ENCODE data around the gene NRDE2. TPM values are rescaled to one million over a fixed set of nuclear protein-coding genes. Genes with fewer than 3 reads are reported as not detected.

NRDE2 gene
- 10 to 100 TPM; 18.8 to 21.5 TPM for total RNA-seq

- peak; percentile 96 for DNase-seq (ENCODE audit: low spot score)
- Histone ChIP-seq H3K4me3 (peak within 1 kb of the TSS; percentile 59 to 69), H3K27ac (peak within 1 kb of the TSS; percentile 71 to 90), H3K27me3 (replicated peaks; ENCODE audit: insufficient read depth) (no peaks in the 10 kb centered on the region), H3K36me3 (no peaks in the 10 kb centered on the region), H3K4me1 (replicated peaks) (no peaks in the 10 kb centered on the region), H3K9me3 (no peaks in the 10 kb centered on the region)
- TF ChIP-seq CTCF (IDR thresholded peaks at IDR 0.05) (peak in 2 of 4 experiments; percentile 17), POLR2AphosphoS5 (IDR thresholded peaks at IDR 0.05) (peak; percentile 84), POLR2A (IDR thresholded peaks at IDR 0.05) (no peak)
- WGBS, result 5% methylated on average over 46 of the region's 46 CpGs
- intact Hi-C loops (cut with DNase I), result loop anchor here (5.0 kb wide), 3 partner anchors 51 to 74 kb away; partner anchors contain the start of genes CALM1 and PSMC1
These were observed at the start of gene NRDE2 for GRCh38 chr14:90331497-90332270. NRDE2 (minus strand) TSS chr14:90331941; CDS start chr14:90331904, 37 bp downstream.

DNA sequence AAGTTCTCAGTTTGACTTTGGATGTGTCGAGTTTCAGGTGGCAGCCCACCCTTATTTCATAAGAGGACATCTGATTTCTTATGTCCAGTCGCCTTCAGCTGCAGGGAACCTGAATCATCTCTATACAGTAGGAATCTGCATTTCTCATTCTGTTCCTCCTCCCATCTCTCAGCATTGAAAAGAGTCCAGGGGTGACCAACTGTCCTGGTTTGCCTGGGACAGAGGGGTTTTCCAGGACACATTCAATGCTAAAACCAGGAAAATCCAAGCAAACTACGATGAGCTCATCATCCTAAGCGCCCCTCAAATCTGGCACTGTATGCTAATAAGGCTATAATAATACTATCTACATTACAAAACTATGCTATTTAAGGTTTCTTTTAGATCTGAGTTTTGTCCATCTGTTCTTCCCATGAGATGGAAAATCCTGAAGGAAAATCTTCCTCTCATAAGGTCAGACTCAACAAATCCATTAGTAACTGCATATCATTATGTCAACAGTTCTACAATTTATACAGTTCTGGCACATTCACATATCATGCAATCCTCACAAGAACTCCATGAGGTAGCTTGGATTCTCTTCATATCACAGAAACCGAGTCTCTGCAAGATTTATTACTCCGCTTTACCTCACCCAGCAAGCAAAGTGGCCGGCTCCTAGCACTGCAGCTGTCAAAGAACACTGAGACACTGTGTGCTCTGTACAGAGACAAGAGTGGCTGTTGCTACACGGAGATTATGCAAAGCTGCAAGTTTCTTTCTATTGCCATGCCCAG lies 49.5 kb upstream of the NRDE2 start:
- Histone ChIP-seq H3K4me3 (peak overlapping the region in 1 of 2 donors; percentile 63), H3K27ac (peak overlapping the region; percentile 99 to 100), H3K4me1 (replicated peaks) (peaks cover 9% of the 10 kb centered on the region), H3K27me3 (replicated peaks; ENCODE audit: insufficient read depth) (no peaks in the 10 kb centered on the region), H3K9me3 (no peaks in the 10 kb centered on the region), H3K36me3 (no peaks in the 10 kb centered on the region)
- 45% methylated on average over 8 of the region's 8 CpGs for WGBS
- peak; percentile 39 for TF ChIP-seq POLR2AphosphoS5 (IDR thresholded peaks at IDR 0.05)
- TF ChIP-seq CTCF (IDR thresholded peaks at IDR 0.05), result no peak
- no peak for TF ChIP-seq POLR2A (IDR thresholded peaks at IDR 0.05)
- intact Hi-C loops (cut with DNase I), result loop anchor here (5.0 kb wide), 2 partner anchors 49 to 124 kb away; partner anchors contain the start of genes NRDE2 and PSMC1
- peak; percentile 38 for DNase-seq (ENCODE audit: low spot score)

DNA sequence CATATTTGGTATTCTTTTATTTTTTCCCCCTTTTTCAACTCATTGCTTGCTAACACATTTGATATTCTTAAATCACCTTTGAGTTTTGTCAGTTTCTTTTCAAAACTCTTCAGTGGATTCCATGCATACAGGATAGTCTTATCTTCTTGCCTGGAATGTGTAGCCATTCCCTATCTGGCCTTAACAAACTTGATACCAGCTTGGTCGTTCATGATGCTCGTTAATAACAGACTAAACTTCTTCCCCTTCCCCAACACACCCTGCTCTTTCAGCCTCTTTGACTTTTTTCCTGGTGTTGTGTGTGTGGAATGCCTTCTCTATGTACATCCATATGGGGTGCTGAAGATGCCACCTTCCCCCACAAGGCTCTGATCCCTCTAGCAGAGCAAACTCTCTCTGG lies 47.4 kb upstream of the NRDE2 start:
- Histone ChIP-seq H3K36me3 (no peaks in the 10 kb centered on the region), H3K4me1 (replicated peaks) (peaks cover 9% of the 10 kb centered on the region), H3K27me3 (replicated peaks; ENCODE audit: insufficient read depth) (no peaks in the 10 kb centered on the region), H3K4me3 (no peak overlapping the region), H3K9me3 (no peaks in the 10 kb centered on the region), H3K27ac (no peak overlapping the region)
- TF ChIP-seq POLR2AphosphoS5 (IDR thresholded peaks at IDR 0.05), result no peak
- no peak for TF ChIP-seq POLR2A (IDR thresholded peaks at IDR 0.05)
- no peak for TF ChIP-seq CTCF (IDR thresholded peaks at IDR 0.05)
- DNase-seq (ENCODE audit: low spot score), result no peak
- WGBS, result 89% methylated on average over 2 of the region's 2 CpGs
- intact Hi-C loops (cut with DNase I), result no loop called here

- H3K27me3 ChIP-seq (replicated peaks; ENCODE audit: insufficient read depth), result no peaks in the 10 kb centered on the region
- no peaks in the 10 kb centered on the region for H3K9me3 ChIP-seq
- TF ChIP-seq CTCF (IDR thresholded peaks at IDR 0.05) (no peak), POLR2A (IDR thresholded peaks at IDR 0.05) (no peak), POLR2AphosphoS5 (IDR thresholded peaks at IDR 0.05) (no peak)
- no peak overlapping the region for H3K27ac ChIP-seq
- intact Hi-C loops (cut with DNase I), result no loop called here
- H3K36me3 ChIP-seq, result no peaks in the 10 kb centered on the region
- 91% methylated on average over 6 of the region's 6 CpGs for WGBS
- peaks cover 4% of the 10 kb centered on the region for H3K4me1 ChIP-seq (replicated peaks)
- no peak overlapping the region for H3K4me3 ChIP-seq
- DNase-seq (ENCODE audit: low spot score), result no peak
These were observed 46.5 kb upstream of the NRDE2 start for GRCh38 chr14:90378249-90378648.
